Loucy (cell line): ENCODE results near the gene C18orf32.

Experiments
- H2AFZ ChIP-seq: fragments of 200-600 bp; sonication (generic); 2 replicates; pipeline ENCODE4 v1.6.0; 2016; ENCODE audit warnings: antibody characterized with exemption, mild to moderate bottlenecking, low read length, moderate library complexity
- H3F3A ChIP-seq: fragments of 200-600 bp; 2 replicates; pipeline ENCODE4 v1.6.0; 2016; ENCODE audit warnings: antibody characterized with exemption, low read depth, mild to moderate bottlenecking
- H3K27me3 ChIP-seq: fragments of 200-600 bp; sonication (generic); 2 replicates; pipeline ENCODE4 v1.6.1; 2014; ENCODE audit warnings: low read length, mild to moderate bottlenecking; ENCODE audit not compliant: insufficient read depth, poor library complexity, severe bottlenecking
- H3K36me3 ChIP-seq: fragments of 200-600 bp; sonication (generic); 2 replicates; pipeline ENCODE4 v1.6.1; 2016; ENCODE audit warnings: low read length; ENCODE audit not compliant: insufficient read depth
- H3K4me1 ChIP-seq: fragments of 200-600 bp; sonication (generic); 2 replicates; pipeline ENCODE4 v1.5.1; 2014; ENCODE audit warnings: low read length, mild to moderate bottlenecking; ENCODE audit not compliant: insufficient read depth, poor library complexity, severe bottlenecking
- H3K4me2 ChIP-seq: fragments of 200-600 bp; sonication (generic); 2 replicates; pipeline ENCODE4 v1.6.0; 2014; ENCODE audit warnings: antibody characterized with exemption, low read length, low read depth, mild to moderate bottlenecking; ENCODE audit not compliant: poor library complexity, severe bottlenecking
- H3K4me3 ChIP-seq: fragments of 200-600 bp; sonication (generic); 2 replicates; pipeline ENCODE4 v1.5.1; 2014; ENCODE audit warnings: low read length, mild to moderate bottlenecking, mixed read lengths; ENCODE audit not compliant: poor library complexity, severe bottlenecking
- H3K79me2 ChIP-seq: fragments of 200-600 bp; sonication (generic); 2 replicates; pipeline ENCODE4 v1.6.1; 2014; ENCODE audit warnings: low read length; ENCODE audit not compliant: insufficient read depth
- H3K9ac ChIP-seq: fragments of 200-600 bp; sonication (generic); 2 replicates; pipeline ENCODE4 v1.6.0; 2014; ENCODE audit warnings: mild to moderate bottlenecking, low read depth, low read length, moderate library complexity; ENCODE audit not compliant: poor library complexity, severe bottlenecking
- H3K9me2 ChIP-seq: fragments of 200-600 bp; sonication (generic); replicated peaks from 2 replicates; pipeline ENCODE4 v1.6.1; 2016; ENCODE audit warnings: low read depth, low read length, mixed read lengths
- H3K9me3 ChIP-seq: fragments of 200-600 bp; sonication (generic); 2 replicates; pipeline ENCODE4 v1.6.1; 2014; ENCODE audit warnings: mild to moderate bottlenecking, antibody characterized with exemption, low read length, low read depth; ENCODE audit not compliant: insufficient read depth
- H4K20me1 ChIP-seq: fragments of 200-600 bp; sonication (generic); 2 replicates; pipeline ENCODE4 v1.6.0; 2014; ENCODE audit warnings: antibody characterized with exemption, low read length, mild to moderate bottlenecking; ENCODE audit not compliant: insufficient read depth, poor library complexity, severe bottlenecking
- EZH2phosphoT487 ChIP-seq: fragments of 200-600 bp; IDR thresholded peaks from 2 replicates; pipeline ENCODE4 v1.6.1; 2018; ENCODE audit warnings: antibody characterized with exemption, mild to moderate bottlenecking, moderate library complexity, borderline replicate concordance
- TF ChIP-seq, protein P1 (sequence below): fragments of 200-600 bp; sonication (generic); conservative IDR thresholded peaks from 2 replicates; pipeline ENCODE4 v1.5.1; 2014; ENCODE audit warnings: mild to moderate bottlenecking, antibody characterized with exemption, low read length

Gene C18orf32

DNA sequence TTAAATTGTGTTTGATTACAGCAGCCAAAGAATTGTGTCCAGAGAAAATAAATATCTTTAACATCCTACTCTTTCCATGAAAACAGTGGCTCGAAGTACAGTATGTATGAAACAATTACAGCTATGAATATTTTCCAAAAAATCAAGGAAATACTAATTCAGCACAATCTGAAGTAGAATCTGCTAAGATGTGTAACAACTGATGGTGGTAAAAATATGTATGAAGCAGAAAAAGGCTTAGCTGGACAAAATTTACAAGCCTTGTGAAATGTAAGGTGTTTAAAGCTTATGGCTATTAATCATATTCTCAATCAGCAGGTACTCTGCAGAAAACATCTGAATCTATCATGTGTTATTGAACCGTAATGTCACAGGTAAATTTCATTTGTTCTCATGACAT lies 43.2 kb downstream of the C18orf32 start:
- H3K79me2 ChIP-seq, result peaks cover 58% of the 10 kb centered on the region
- TF ChIP-seq, protein P1, sequence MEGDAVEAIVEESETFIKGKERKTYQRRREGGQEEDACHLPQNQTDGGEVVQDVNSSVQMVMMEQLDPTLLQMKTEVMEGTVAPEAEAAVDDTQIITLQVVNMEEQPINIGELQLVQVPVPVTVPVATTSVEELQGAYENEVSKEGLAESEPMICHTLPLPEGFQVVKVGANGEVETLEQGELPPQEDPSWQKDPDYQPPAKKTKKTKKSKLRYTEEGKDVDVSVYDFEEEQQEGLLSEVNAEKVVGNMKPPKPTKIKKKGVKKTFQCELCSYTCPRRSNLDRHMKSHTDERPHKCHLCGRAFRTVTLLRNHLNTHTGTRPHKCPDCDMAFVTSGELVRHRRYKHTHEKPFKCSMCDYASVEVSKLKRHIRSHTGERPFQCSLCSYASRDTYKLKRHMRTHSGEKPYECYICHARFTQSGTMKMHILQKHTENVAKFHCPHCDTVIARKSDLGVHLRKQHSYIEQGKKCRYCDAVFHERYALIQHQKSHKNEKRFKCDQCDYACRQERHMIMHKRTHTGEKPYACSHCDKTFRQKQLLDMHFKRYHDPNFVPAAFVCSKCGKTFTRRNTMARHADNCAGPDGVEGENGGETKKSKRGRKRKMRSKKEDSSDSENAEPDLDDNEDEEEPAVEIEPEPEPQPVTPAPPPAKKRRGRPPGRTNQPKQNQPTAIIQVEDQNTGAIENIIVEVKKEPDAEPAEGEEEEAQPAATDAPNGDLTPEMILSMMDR, result no peak
- no peak for TF ChIP-seq EZH2phosphoT487
- H3K9me2 ChIP-seq, result no peaks in the 10 kb centered on the region
- no peaks in the 10 kb centered on the region; the same call in 1 of the 2 replicates for H3K9me3 ChIP-seq
- H3K27me3 ChIP-seq, result no peaks in the 10 kb centered on the region
- H3K9ac ChIP-seq, result no peak overlapping the region
- H2AFZ ChIP-seq, result no peak overlapping the region
- H4K20me1 ChIP-seq, result peaks cover 4% of the 10 kb centered on the region
- H3K36me3 ChIP-seq, result no peaks in the 10 kb centered on the region
- H3F3A ChIP-seq, result no peaks in the 10 kb centered on the region
- no peaks in the 10 kb centered on the region for H3K4me1 ChIP-seq
- no peak overlapping the region for H3K4me3 ChIP-seq
- H3K4me2 ChIP-seq, result no peak overlapping the region

DNA sequence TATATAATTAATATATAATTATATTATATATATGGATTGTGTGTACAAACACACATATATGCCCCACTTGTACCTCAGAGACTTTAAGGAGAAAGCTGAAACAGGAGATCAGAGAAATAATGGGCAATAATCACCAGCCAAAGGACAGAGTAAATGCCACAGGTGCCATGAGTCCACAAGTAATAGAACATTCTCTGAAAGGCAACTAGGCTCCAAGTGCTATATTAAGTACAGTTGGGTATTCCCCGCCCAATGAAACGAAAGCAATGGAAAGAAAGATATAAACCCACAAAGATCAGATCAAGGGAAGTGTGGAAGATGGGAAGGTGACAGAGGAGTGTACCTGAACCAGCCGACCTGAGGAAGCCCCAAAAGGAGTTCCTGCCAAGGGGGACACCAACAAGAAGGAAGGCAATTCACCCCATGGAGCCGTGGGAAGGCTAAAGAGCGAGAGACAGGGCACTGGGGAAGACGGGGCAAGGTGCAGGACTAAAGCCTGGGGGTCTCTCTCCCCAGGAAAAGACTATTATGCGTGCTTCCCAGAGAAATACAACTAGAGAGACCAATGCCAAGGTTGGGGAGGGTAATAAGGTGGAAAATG lies 45.6 kb downstream of the C18orf32 start:
- Histone ChIP-seq H4K20me1 (peaks cover 7% of the 10 kb centered on the region), H3K79me2 (peaks cover 64% of the 10 kb centered on the region)

DNA sequence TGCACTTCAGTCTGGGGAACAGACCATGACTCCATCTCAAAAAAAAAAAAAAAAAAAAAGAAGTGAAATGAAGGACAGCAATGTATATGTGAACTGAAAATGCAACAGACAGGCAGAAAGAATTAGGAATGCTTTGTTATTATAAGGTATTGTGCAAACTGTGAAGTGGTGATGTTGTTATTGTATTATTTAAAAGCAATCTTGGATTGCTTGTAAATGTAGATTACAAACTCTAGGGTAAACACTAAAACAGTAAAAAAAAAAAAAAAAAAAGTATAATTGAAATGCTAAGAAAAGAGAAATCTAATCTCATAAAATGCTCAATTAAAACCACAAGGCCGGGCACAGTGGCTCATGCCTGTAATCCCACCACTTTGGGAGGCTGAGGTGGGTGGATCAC lies 51.9 kb downstream of the C18orf32 start:
- Histone ChIP-seq H3K9me2 (no peaks in the 10 kb centered on the region), H3K4me1 (peaks cover 9% of the 10 kb centered on the region), H3K9ac (no peak overlapping the region), H3K4me3 (no peak overlapping the region), H2AFZ (no peak overlapping the region), H3K27me3 (no peaks in the 10 kb centered on the region), H3K9me3 (no peaks in the 10 kb centered on the region), H4K20me1 (peaks cover 3% of the 10 kb centered on the region), H3F3A (no peaks in the 10 kb centered on the region), H3K79me2 (peaks cover 60% of the 10 kb centered on the region), H3K4me2 (no peak overlapping the region), H3K36me3 (no peaks in the 10 kb centered on the region)
- TF ChIP-seq, protein P1, result no peak
- TF ChIP-seq EZH2phosphoT487, result no peak

More for the DNA sequence above, 45.6 kb downstream of the C18orf32 start:
- Histone ChIP-seq H3K4me2 (no peak overlapping the region), H3K36me3 (no peaks in the 10 kb centered on the region), H3F3A (no peaks in the 10 kb centered on the region), H3K9me2 (no peaks in the 10 kb centered on the region), H3K27me3 (no peaks in the 10 kb centered on the region), H3K4me1 (no peaks in the 10 kb centered on the region), H3K4me3 (no peak overlapping the region), H3K9ac (no peak overlapping the region), H2AFZ (no peak overlapping the region), H3K9me3 (no peaks in the 10 kb centered on the region)
- TF ChIP-seq EZH2phosphoT487, result no peak
- TF ChIP-seq, protein P1, result no peak
